Kidney (tissue), 14 donors: ENCODE measurements around the gene CDC37L1. TPM values are rescaled to one million over a fixed set of nuclear protein-coding genes. Genes with fewer than 3 reads are reported as not detected.

Experiments used
- DNase-seq, 5 donors: peaks; one replicate each; pipeline ENCODE4 v3.0.0-alpha.2; 2013 to 2020
- FAIRE-seq: peaks from 2 replicates; lab custom pipeline; 2012; peaks lifted over from hg19 to GRCh38; lab: Jason Lieb, UNC
- H3K27ac ChIP-seq, 2 donors: one replicate each; pipeline ENCODE4 v1.7.0; 2013; ENCODE audit warnings: low read depth in 2 of 2, low read length in 2 of 2, inconsistent platforms in 1 of 2
- H3K27me3 ChIP-seq: one replicate; pipeline ENCODE4 v1.7.1; 2013; ENCODE audit warnings: low read length, inconsistent platforms; ENCODE audit not compliant: control insufficient read depth, insufficient read depth
- H3K36me3 ChIP-seq, 3 donors: one replicate each; pipeline versions ENCODE4 v1.7.0 to v1.7.1; 2013; ENCODE audit warnings: low read length in 3 of 3, control low read depth in 1 of 3, inconsistent platforms in 1 of 3; ENCODE audit not compliant: insufficient read depth in 3 of 3, control insufficient read depth in 2 of 3
- H3K4me1 ChIP-seq, 3 donors: one replicate each; pipeline versions ENCODE4 v1.7.0 to v1.7.1; 2013; ENCODE audit warnings: low read length in 3 of 3, inconsistent platforms in 1 of 3, low read depth in 1 of 3; ENCODE audit not compliant: control insufficient read depth in 2 of 3, insufficient read depth in 2 of 3
- H3K4me3 ChIP-seq, 3 donors: one replicate each; pipeline versions ENCODE4 v1.7.0 to v1.8.1; 2013; ENCODE audit warnings: low read length in 3 of 3, control low read depth in 1 of 3, inconsistent platforms in 1 of 3
- H3K9ac ChIP-seq, 3 donors: one replicate each; pipeline versions ENCODE4 v1.7.0 to v1.7.1; 2013; ENCODE audit warnings: low read length in 3 of 3, control low read depth in 1 of 3, inconsistent platforms in 1 of 3
- H3K9me3 ChIP-seq, 3 donors: one replicate each; pipeline versions ENCODE4 v1.7.0 to v1.7.1; 2013; ENCODE audit warnings: low read length in 3 of 3, control low read depth in 1 of 3, inconsistent platforms in 1 of 3; ENCODE audit not compliant: control insufficient read depth in 2 of 3, insufficient read depth in 1 of 3
- intact Hi-C: fragments of 100-400 bp; cut with DNase I; formaldehyde crosslinking; loops from one replicate; pipeline ENCODE4 v1.11.1; 2022
- polyA plus RNA-seq: library from polyadenylated mRNA; stranded (reverse); fragments of 350-450 nt; fragmentation: Illumina TruSeq; extraction: RNeasy Lipid Tissue Mini Kit (QIAGEN cat#74804); gene quantifications from one replicate; pipeline ENCODE4 v1.2.3, GENCODE V29; 2014; ENCODE audit warnings: low read depth, low replicate concordance; ENCODE audit not compliant: insufficient read depth
- total RNA-seq: library from RNA; stranded (reverse); fragmentation: NEBNext Ultra II Directional; extraction: Animal tissue kit (Norgen Biotek cat#: 25700); gene quantifications from one replicate; pipeline ENCODE4 v1.2.1, GENCODE V29; 2021
- TF ChIP-seq, protein P1 (sequence below): IDR thresholded peaks from 3 replicates; pipeline ENCODE4 v1.5.1; 2012; ENCODE audit warnings: mild to moderate bottlenecking, moderate library complexity, borderline replicate concordance; ENCODE audit not compliant: insufficient read depth; ENCODE audit errors: extremely low read depth
- donor health status: control.
- donor health status: control.
- donor health status: control.
- donor health status: control.
- donor health status: control.
- donor health status: DM: yes; HTN: yes; CAD: no.
- donor health status: Normal renal cell carcinoma (clear cell type).

The CDC37L1 gene
- total and polyA plus RNA-seq, 2 donors from 2014 or later = 16.9 to 24.7 TPM

DNA sequence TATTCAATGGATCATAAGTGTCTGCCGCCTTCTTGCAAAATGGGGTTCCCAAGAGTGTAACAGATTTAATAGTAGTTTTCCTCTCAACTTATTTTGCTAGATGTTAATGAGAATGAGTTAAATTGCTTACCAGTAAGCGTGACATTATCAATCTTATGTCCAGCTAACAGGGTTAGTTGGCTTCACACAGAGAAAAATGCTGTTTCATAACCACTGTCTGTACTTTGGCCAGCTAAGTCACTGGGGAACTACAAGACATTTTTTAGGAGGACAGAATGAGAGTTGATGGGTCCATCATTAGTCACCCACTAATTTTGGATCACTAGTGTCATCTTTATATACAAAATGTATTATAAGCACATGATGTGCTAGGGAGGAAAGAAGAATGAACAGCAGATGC lies 1.4 kb downstream of the CDC37L1 start:
- FAIRE-seq = no peak
- Histone ChIP-seq H3K9ac (peak overlapping the region; percentile 79 to 97 (median 93)), H3K36me3 (peaks cover 0 to 4% (median 3%) of the 10 kb centered on the region in 3 donors), H3K9me3 (no peaks in the 10 kb centered on the region), H3K27me3 (no peaks in the 10 kb centered on the region), H3K4me3 (peak overlapping the region; percentile 74 to 98 (median 91)), H3K4me1 (peaks cover 10 to 17% (median 11%) of the 10 kb centered on the region in 3 donors), H3K27ac (peak overlapping the region; percentile 96 to 97)
- TF ChIP-seq, protein P1, sequence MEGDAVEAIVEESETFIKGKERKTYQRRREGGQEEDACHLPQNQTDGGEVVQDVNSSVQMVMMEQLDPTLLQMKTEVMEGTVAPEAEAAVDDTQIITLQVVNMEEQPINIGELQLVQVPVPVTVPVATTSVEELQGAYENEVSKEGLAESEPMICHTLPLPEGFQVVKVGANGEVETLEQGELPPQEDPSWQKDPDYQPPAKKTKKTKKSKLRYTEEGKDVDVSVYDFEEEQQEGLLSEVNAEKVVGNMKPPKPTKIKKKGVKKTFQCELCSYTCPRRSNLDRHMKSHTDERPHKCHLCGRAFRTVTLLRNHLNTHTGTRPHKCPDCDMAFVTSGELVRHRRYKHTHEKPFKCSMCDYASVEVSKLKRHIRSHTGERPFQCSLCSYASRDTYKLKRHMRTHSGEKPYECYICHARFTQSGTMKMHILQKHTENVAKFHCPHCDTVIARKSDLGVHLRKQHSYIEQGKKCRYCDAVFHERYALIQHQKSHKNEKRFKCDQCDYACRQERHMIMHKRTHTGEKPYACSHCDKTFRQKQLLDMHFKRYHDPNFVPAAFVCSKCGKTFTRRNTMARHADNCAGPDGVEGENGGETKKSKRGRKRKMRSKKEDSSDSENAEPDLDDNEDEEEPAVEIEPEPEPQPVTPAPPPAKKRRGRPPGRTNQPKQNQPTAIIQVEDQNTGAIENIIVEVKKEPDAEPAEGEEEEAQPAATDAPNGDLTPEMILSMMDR = no peak
- no peak for DNase-seq
- intact Hi-C loops = no loop called here

DNA sequence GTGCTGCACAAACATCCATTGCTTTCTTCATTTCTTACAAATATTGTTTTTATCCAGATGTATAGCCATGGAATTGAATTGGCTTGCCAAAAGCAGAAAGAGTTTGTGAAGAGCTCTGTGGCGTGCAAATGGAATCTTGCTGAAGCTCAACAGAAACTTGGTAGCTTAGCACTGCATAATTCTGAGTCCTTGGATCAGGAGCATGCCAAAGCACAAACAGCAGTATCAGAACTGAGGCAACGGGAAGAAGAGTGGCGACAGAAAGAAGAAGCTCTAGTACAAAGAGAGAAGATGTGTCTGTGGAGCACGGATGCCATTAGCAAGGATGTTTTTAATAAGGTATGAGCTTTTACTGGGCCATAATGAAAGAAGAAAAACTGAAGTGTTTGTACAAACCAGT lies 5.5 kb downstream of the CDC37L1 start:
- peaks cover 2 to 15% (median 7%) of the 10 kb centered on the region in 3 donors for H3K36me3 ChIP-seq
- TF ChIP-seq, protein P1 = no peak
- H3K27me3 ChIP-seq = no peaks in the 10 kb centered on the region
- intact Hi-C loops = no loop called here
- FAIRE-seq = no peak
- H3K4me3 ChIP-seq = no peak overlapping the region
- H3K4me1 ChIP-seq = peaks cover 3 to 14% (median 11%) of the 10 kb centered on the region in 3 donors
- no peaks in the 10 kb centered on the region for H3K9me3 ChIP-seq
- no peak overlapping the region for H3K9ac ChIP-seq
- no peak for DNase-seq
- no peak overlapping the region for H3K27ac ChIP-seq

DNA sequence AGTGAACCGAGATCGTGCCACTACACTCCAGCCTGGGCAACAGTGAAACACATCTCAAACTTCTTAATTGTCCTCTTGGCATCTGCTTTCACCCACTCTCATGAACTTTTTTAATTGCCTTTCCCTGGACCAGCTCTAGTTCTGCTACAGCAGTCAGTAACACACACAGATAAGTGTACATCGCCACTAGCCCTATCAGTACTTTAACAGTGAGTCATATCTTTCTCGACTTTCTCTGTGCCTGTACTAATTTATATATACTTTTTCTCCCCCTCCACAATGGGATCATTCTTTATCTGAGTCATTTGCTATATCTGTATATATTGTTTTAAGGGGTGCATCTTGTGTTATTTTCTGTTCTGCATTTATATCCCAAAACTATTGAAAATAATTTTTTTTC lies 6.7 kb downstream of the CDC37L1 start:
- Histone ChIP-seq H3K4me3 (no peak overlapping the region), H3K9me3 (no peaks in the 10 kb centered on the region), H3K9ac (no peak overlapping the region), H3K27me3 (no peaks in the 10 kb centered on the region), H3K36me3 (peaks cover 2 to 28% (median 7%) of the 10 kb centered on the region in 3 donors), H3K27ac (no peak overlapping the region), H3K4me1 (peaks cover 0 to 4% (median 3%) of the 10 kb centered on the region in 3 donors)
- TF ChIP-seq, protein P1 = no peak
- intact Hi-C loops = no loop called here
- DNase-seq (no peak), FAIRE-seq (no peak)

DNA sequence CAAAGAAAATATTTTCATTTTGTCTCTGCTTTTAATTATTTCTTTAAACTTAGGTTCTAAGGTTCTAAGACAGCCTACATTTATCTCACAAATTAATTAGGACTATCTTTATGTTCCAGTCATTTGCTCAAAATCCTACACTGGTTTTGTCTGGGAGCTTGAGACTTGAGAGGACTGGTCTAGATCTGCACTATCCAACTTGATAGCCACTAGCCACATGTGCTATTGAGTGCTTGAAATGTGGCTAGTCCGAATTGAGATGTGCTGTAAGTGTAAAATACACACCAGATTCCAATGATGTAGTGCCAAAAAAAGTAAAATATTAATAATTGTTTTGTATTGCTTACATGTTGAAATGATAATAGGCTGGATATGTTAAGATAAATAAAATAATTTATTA lies 7.2 kb downstream of the CDC37L1 start:
- Histone ChIP-seq H3K9me3 (no peaks in the 10 kb centered on the region), H3K27ac (no peak overlapping the region), H3K9ac (no peak overlapping the region), H3K27me3 (no peaks in the 10 kb centered on the region), H3K4me3 (no peak overlapping the region), H3K4me1 (no peaks in the 10 kb centered on the region), H3K36me3 (peaks cover 2 to 31% (median 9%) of the 10 kb centered on the region in 3 donors)
- no peak for DNase-seq
- TF ChIP-seq, protein P1 = no peak
- no peak for FAIRE-seq
- intact Hi-C loops = no loop called here
